GM23338 (cell line): ENCODE results near the gene PPP6R3. TPM values are rescaled to one million over a fixed set of nuclear protein-coding genes. Genes with fewer than 3 reads are reported as not detected.

Experiments used
- ATAC-seq: fragments of 200-7000 bp; cut with Tn5 transposase; 3 replicates; pipeline ENCODE4 v1.9.1; 2020
- DNase-seq: peaks from one replicate; pipeline ENCODE4 v3.0.0-alpha.2; 2015; ENCODE audit warnings: low spot score
- H2AFZ ChIP-seq: fragments of 200-600 bp; sonication (generic); 2 replicates; pipeline ENCODE4 v1.8.0; 2016; ENCODE audit warnings: antibody characterized with exemption, mild to moderate bottlenecking, moderate library complexity
- H3F3A ChIP-seq: fragments of 200-600 bp; sonication (generic); replicated peaks from 2 replicates; pipeline ENCODE4 v1.8.0; 2017; ENCODE audit warnings: antibody characterized with exemption, mixed run types, low read depth
- H3K27ac ChIP-seq: fragments of 200-600 bp; sonication (generic); 2 replicates; pipeline ENCODE4 v1.6.1; 2016; ENCODE audit warnings: low read depth
- H3K27me3 ChIP-seq: fragments of 200-600 bp; sonication (generic); 2 replicates; pipeline ENCODE4 v1.8.0; 2016; ENCODE audit warnings: mild to moderate bottlenecking, mixed run types, moderate library complexity; ENCODE audit not compliant: insufficient read depth
- H3K36me3 ChIP-seq: fragments of 200-600 bp; sonication (generic); 2 replicates; pipeline ENCODE4 v1.8.0; 2016; ENCODE audit warnings: mild to moderate bottlenecking; ENCODE audit not compliant: insufficient read depth
- H3K4me1 ChIP-seq: fragments of 200-600 bp; sonication (generic); 2 replicates; pipeline ENCODE4 v1.8.0; 2016; ENCODE audit warnings: mild to moderate bottlenecking, moderate library complexity; ENCODE audit not compliant: insufficient read depth
- H3K4me2 ChIP-seq: fragments of 200-600 bp; sonication (generic); 2 replicates; pipeline ENCODE4 v1.7.1; 2017; ENCODE audit warnings: mixed run types
- H3K4me3 ChIP-seq: fragments of 200-600 bp; sonication (generic); 2 replicates; pipeline ENCODE4 v1.6.1; 2016; ENCODE audit warnings: mixed run types
- H3K79me2 ChIP-seq: fragments of 200-600 bp; sonication (generic); replicated peaks from 2 replicates; pipeline ENCODE4 v1.8.0; 2017; ENCODE audit warnings: mild to moderate bottlenecking; ENCODE audit not compliant: insufficient read depth
- H3K9me2 ChIP-seq: fragments of 200-600 bp; sonication (generic); 2 replicates; pipeline ENCODE4 v1.8.0; 2017; ENCODE audit not compliant: insufficient read depth
- H4K20me1 ChIP-seq: fragments of 200-600 bp; sonication (generic); replicated peaks from 2 replicates; pipeline ENCODE4 v1.8.0; 2017; ENCODE audit warnings: mild to moderate bottlenecking; ENCODE audit not compliant: insufficient read depth
- H3K27ac Mint-ChIP-seq: 2 replicates; pipeline ENCODE4 v1.8.0; 2020; ENCODE audit warnings: inconsistent platforms, mild to moderate bottlenecking, moderate library complexity, mixed read lengths
- H3K27me3 Mint-ChIP-seq: 3 replicates; pipeline ENCODE4 v1.8.0; 2022; ENCODE audit warnings: low read depth, mild to moderate bottlenecking, moderate library complexity, mixed read lengths, inconsistent platforms; ENCODE audit not compliant: insufficient read depth, poor library complexity
- H3K36me3 Mint-ChIP-seq: 3 replicates; pipeline ENCODE4 v1.8.0; 2021; ENCODE audit warnings: low read depth, mild to moderate bottlenecking, inconsistent platforms, moderate library complexity, mixed read lengths
- H3K4me1 Mint-ChIP-seq: 3 replicates; pipeline ENCODE4 v1.8.0; 2020; ENCODE audit warnings: mild to moderate bottlenecking, inconsistent platforms, mixed read lengths
- H3K4me3 Mint-ChIP-seq: 3 replicates; pipeline ENCODE4 v1.8.0; 2021; ENCODE audit warnings: moderate library complexity, mild to moderate bottlenecking, inconsistent platforms, mixed read lengths
- H3K9me3 Mint-ChIP-seq: 3 replicates; pipeline ENCODE4 v1.8.0; 2020; ENCODE audit warnings: moderate library complexity, mild to moderate bottlenecking, inconsistent platforms, mixed read lengths
- CTCF ChIP-seq, 2 experiments: fragments of 200-600 bp in 1 of 2; sonication (generic) in 1 of 2; conservative IDR thresholded peaks; 2 replicates each; pipeline versions ENCODE4 v1.5.1 to v1.6.1; 2016 to 2017; ENCODE audit warnings: antibody characterized with exemption in 2 of 2, low read depth in 2 of 2, mild to moderate bottlenecking in 2 of 2, moderate library complexity in 1 of 2
- EZH2 ChIP-seq: fragments of 200-600 bp; sonication (generic); IDR thresholded peaks from one replicate; pipeline ENCODE4 v1.8.0; 2017; ENCODE audit warnings: antibody characterized with exemption, mild to moderate bottlenecking, low read depth; ENCODE audit not compliant: unreplicated experiment
- EZH2phosphoT487 ChIP-seq: fragments of 200-600 bp; sonication (generic); IDR thresholded peaks from one replicate; pipeline ENCODE4 v1.8.1; 2018; ENCODE audit warnings: antibody characterized with exemption; ENCODE audit not compliant: unreplicated experiment
- JUNB ChIP-seq: IDR thresholded peaks from one replicate; pipeline ENCODE4 v1.6.1; 2016; ENCODE audit warnings: antibody characterized with exemption; ENCODE audit not compliant: unreplicated experiment
- NANOG ChIP-seq: IDR thresholded peaks from 2 replicates; pipeline ENCODE4 v1.6.1; 2016; ENCODE audit warnings: antibody characterized with exemption, borderline replicate concordance
- POLR2AphosphoS5 ChIP-seq: IDR thresholded peaks from 2 replicates; pipeline ENCODE4 v1.6.1; 2016; ENCODE audit warnings: antibody characterized with exemption, low read depth
- REST ChIP-seq: IDR thresholded peaks from one replicate; pipeline ENCODE4 v1.6.1; 2018; ENCODE audit warnings: antibody characterized with exemption; ENCODE audit not compliant: unreplicated experiment
- STAT1 ChIP-seq: IDR thresholded peaks from one replicate; pipeline ENCODE4 v1.6.1; 2016; ENCODE audit warnings: antibody characterized with exemption; ENCODE audit not compliant: unreplicated experiment
- ZNF114 ChIP-seq: fragments of 250-450 bp; sonication (Bioruptor Pico); IDR thresholded peaks from 2 replicates; pipeline ENCODE4 v1.5.0; 2020; ENCODE audit warnings: mild to moderate bottlenecking, moderate library complexity
- ZNF331 ChIP-seq: fragments of 250-450 bp; sonication (Bioruptor Pico); IDR thresholded peaks from 2 replicates; pipeline ENCODE4 v1.5.0; 2020; ENCODE audit warnings: low read depth, mild to moderate bottlenecking, moderate library complexity
- ZNF462 ChIP-seq: fragments of 250-450 bp; sonication (Bioruptor Pico); IDR thresholded peaks from 2 replicates; pipeline ENCODE4 v1.5.0; 2020; ENCODE audit warnings: mild to moderate bottlenecking, moderate library complexity
- polyA plus RNA-seq: library from polyadenylated mRNA; unstranded; fragments of >200 nt; fragmentation: Nextera tagmentation; extraction: Ambion mirVana; gene quantifications from 2 replicates; pipeline ENCODE4 v1.2.1, GENCODE V29; 2016
- total RNA-seq: library from RNA; depleted of rRNA; stranded (reverse); fragments of >200 nt; shearing (Covaris generic); gene quantifications from 2 replicates; pipeline ENCODE4 v1.2.3, GENCODE V29; 2014

The PPP6R3 gene
- total and polyA plus RNA-seq, 2 experiments from 2014 or later: 170 to 268 TPM

- Histone ChIP-seq H3K27me3 (no peaks in the 10 kb centered on the region), H3K4me1 (no peaks in the 10 kb centered on the region), H2AFZ (no peak overlapping the region), H4K20me1 (peaks cover 31% of the 10 kb centered on the region), H3K4me2 (no peak overlapping the region), H3F3A (0 out of 2 replicates have a peak, but pooled peaks cover 9% of the 10 kb centered on the region), H3K79me2 (peaks cover 47% of the 10 kb centered on the region), H3K36me3 (peaks cover 8% of the 10 kb centered on the region; the same call in 1 of the 2 replicates), H3K9me2 (no peaks in the 10 kb centered on the region), H3K4me3 (no peak overlapping the region), H3K27ac (no peak overlapping the region)
- H3K4me3 Mint-ChIP-seq: no peak overlapping the region
- no peak overlapping the region for H3K27ac Mint-ChIP-seq
- H3K9me3 Mint-ChIP-seq: no peaks in the 10 kb centered on the region
- no peak for DNase-seq
- H3K27me3 Mint-ChIP-seq: no peaks in the 10 kb centered on the region
- H3K36me3 Mint-ChIP-seq: peaks cover 72% of the 10 kb centered on the region
- TF ChIP-seq NANOG: no peak
- TF ChIP-seq ZNF331: no peak
- TF ChIP-seq ZNF462 (CRISPR knock-in tag): no peak
- no peak for TF ChIP-seq REST
- no peak for TF ChIP-seq POLR2AphosphoS5
- TF ChIP-seq STAT1: no peak
- TF ChIP-seq EZH2: no peak
- no peak for TF ChIP-seq JUNB
- no peak for TF ChIP-seq CTCF (conservative IDR thresholded peaks at IDR 0.05; ENCODE audit: low read depth in 2 of 2)
- TF ChIP-seq ZNF114 (CRISPR knock-in tag): no peak
- TF ChIP-seq EZH2phosphoT487: no peak
- ATAC-seq: no peak
- H3K4me1 Mint-ChIP-seq: no peaks in the 10 kb centered on the region; the same call in 2 of the 3 replicates
Observed at GRCh38 chr11:68570691-68571090, 110.1 kb downstream of the PPP6R3 start.
